K562 (cell line): ENCODE results near the gene VPS35L. TPM values are rescaled to one million over a fixed set of nuclear protein-coding genes. Genes with fewer than 3 reads are reported as not detected.
A peak's percentile ranks its signal among the peaks of the same experiment; 100 is the strongest.

Experiments used
- POLR3G ChIP-seq: IDR thresholded peaks from 2 replicates; pipeline ENCODE4 v1.6.1; 2011; ENCODE audit not compliant: insufficient read length, insufficient replicate concordance; ENCODE audit errors: extremely low read depth
- SAFB ChIP-seq: fragments of 200-400 bp; formaldehyde crosslinking; IDR thresholded peaks from 2 replicates; pipeline ENCODE4 v1.6.1; 2017; ENCODE audit warnings: low read depth, low read length, borderline replicate concordance
- SPI1 ChIP-seq: IDR thresholded peaks from 2 replicates; pipeline ENCODE4 v1.6.1; 2011; ENCODE audit warnings: low read depth, low read length, control low read depth, borderline replicate concordance
- YY1 ChIP-seq, 3 experiments: IDR thresholded peaks; 2 replicates each; pipeline ENCODE4 v1.6.1; 2011; ENCODE audit warnings: low read length in 2 of 3, mild to moderate bottlenecking in 2 of 3, moderate library complexity in 2 of 3, borderline replicate concordance in 1 of 3, control low read depth in 1 of 3, low read depth in 1 of 3; ENCODE audit not compliant: insufficient read depth in 3 of 3, insufficient replicate concordance in 2 of 3, control insufficient read depth in 1 of 3, insufficient read length in 1 of 3; ENCODE audit errors: extremely low read depth in 1 of 3
- polyA plus RNA-seq, 8 experiments: library from polyadenylated mRNA; depleted of rRNA in 4 of 8; stranded (reverse) in 5 of 8; unstranded in 3 of 8; fragments of >200 nt; fragmentation: Nextera tagmentation in 2 of 8; fragmentation: Illumina TruSeq in 1 of 8; extraction: Ambion mirVana in 2 of 8; extraction: Trizol in 1 of 8; gene quantifications; 2 replicates each; pipeline versions ENCODE4 v1.2.1 to v1.2.3, GENCODE V29; 2011 to 2014; ENCODE audit warnings: inconsistent platforms in 1 of 8, missing spikeins in 1 of 8
- total RNA-seq, 7 experiments: library from RNA; depleted of rRNA in 6 of 7; stranded (reverse); fragments of >200 nt in 6 of 7; fragmentation: Illumina TruSeq in 2 of 7; extraction: Trizol in 2 of 7; gene quantifications; 2 replicates each; pipeline versions ENCODE4 v1.2.1 to v1.2.3, GENCODE V29; 2011 to 2021; ENCODE audit warnings: low replicate concordance in 1 of 7
- TF ChIP-seq, protein P1 (sequence below): sonication (generic); formaldehyde crosslinking; IDR thresholded peaks from 2 replicates; pipeline ENCODE4 v1.8.0; 2023; ENCODE audit warnings: mild to moderate bottlenecking, missing genetic modification reagents
- TF ChIP-seq, protein P2 (sequence below): sonication (generic); formaldehyde crosslinking; IDR thresholded peaks from 2 replicates; pipeline ENCODE4 v1.8.1; 2022; ENCODE audit warnings: missing genetic modification reagents
- TF ChIP-seq, protein P3 (sequence below): fragments of 200-400 bp; formaldehyde crosslinking; IDR thresholded peaks from 2 replicates; pipeline ENCODE4 v1.6.1; 2017; ENCODE audit warnings: mild to moderate bottlenecking, low read depth, low read length, moderate library complexity
- TF ChIP-seq, protein P4 (sequence below): fragments of 450-650 bp; IDR thresholded peaks from 2 replicates; pipeline ENCODE4 v1.6.1; 2016; ENCODE audit warnings: mild to moderate bottlenecking, moderate library complexity

The VPS35L gene
- total and polyA plus RNA-seq, 9 of the 15 experiments (the other 6 are each of a cell fraction or from before 2014, with no cell fraction given): 10.2 to 30.4 (median 20.1) TPM

DNA sequence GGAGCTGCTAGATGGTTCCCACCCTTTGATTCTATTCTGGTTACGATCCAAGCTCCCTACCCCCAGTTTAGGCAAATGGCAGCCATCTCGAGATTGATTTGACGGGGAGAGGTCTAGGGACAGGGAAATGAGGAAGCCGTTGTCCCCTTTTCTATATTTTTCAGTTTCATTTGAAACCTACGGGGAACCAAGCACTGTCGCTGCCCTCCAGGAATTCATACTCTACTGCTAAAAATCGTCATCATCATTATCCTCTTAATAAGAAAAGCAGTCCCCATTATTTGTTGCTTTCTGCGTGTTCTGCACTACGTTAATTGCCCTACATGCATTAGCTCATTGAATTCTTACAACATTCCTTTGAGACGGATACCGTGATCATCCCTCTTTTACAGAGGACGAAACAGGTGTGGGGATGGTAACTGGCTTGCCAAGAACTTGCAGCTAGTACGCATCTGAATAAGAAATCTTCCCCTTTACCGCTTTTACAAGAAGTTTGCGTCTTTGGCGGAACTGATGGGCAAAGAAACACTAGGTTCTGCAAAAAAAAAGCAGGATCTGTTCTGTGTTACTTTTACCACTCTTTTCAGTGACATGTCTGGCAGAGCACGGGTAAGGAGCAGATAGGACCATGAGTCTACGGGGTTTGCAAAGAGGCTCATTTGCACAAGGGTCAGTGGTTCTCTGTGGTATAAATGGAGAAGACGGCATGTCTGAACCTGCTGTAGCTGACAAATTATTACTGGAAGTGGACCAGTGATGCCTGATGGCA is 30.7 kb upstream of the VPS35L start (continued):
- TF ChIP-seq YY1 (IDR thresholded peaks at IDR 0.05; ENCODE audit: borderline replicate concordance in 1 of 3, control insufficient read depth in 1 of 3, extremely low read depth in 1 of 3, insufficient read depth in 3 of 3, insufficient read length in 1 of 3, insufficient replicate concordance in 2 of 3, low read depth in 1 of 3, low read length in 2 of 3) (peak in 1 of 3 experiments; percentile 78), POLR3G (no peak), SPI1 (peak; percentile 69; the same call in 1 of the 2 replicates), SAFB (no peak)
- TF ChIP-seq, protein P1, sequence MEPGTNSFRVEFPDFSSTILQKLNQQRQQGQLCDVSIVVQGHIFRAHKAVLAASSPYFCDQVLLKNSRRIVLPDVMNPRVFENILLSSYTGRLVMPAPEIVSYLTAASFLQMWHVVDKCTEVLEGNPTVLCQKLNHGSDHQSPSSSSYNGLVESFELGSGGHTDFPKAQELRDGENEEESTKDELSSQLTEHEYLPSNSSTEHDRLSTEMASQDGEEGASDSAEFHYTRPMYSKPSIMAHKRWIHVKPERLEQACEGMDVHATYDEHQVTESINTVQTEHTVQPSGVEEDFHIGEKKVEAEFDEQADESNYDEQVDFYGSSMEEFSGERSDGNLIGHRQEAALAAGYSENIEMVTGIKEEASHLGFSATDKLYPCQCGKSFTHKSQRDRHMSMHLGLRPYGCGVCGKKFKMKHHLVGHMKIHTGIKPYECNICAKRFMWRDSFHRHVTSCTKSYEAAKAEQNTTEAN (CRISPR knock-in tag): no peak
- TF ChIP-seq, protein P2, sequence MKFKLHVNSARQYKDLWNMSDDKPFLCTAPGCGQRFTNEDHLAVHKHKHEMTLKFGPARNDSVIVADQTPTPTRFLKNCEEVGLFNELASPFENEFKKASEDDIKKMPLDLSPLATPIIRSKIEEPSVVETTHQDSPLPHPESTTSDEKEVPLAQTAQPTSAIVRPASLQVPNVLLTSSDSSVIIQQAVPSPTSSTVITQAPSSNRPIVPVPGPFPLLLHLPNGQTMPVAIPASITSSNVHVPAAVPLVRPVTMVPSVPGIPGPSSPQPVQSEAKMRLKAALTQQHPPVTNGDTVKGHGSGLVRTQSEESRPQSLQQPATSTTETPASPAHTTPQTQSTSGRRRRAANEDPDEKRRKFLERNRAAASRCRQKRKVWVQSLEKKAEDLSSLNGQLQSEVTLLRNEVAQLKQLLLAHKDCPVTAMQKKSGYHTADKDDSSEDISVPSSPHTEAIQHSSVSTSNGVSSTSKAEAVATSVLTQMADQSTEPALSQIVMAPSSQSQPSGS (CRISPR knock-in tag): no peak
- TF ChIP-seq, protein P3, sequence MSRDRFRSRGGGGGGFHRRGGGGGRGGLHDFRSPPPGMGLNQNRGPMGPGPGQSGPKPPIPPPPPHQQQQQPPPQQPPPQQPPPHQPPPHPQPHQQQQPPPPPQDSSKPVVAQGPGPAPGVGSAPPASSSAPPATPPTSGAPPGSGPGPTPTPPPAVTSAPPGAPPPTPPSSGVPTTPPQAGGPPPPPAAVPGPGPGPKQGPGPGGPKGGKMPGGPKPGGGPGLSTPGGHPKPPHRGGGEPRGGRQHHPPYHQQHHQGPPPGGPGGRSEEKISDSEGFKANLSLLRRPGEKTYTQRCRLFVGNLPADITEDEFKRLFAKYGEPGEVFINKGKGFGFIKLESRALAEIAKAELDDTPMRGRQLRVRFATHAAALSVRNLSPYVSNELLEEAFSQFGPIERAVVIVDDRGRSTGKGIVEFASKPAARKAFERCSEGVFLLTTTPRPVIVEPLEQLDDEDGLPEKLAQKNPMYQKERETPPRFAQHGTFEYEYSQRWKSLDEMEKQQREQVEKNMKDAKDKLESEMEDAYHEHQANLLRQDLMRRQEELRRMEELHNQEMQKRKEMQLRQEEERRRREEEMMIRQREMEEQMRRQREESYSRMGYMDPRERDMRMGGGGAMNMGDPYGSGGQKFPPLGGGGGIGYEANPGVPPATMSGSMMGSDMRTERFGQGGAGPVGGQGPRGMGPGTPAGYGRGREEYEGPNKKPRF: no peak
- TF ChIP-seq, protein P4, sequence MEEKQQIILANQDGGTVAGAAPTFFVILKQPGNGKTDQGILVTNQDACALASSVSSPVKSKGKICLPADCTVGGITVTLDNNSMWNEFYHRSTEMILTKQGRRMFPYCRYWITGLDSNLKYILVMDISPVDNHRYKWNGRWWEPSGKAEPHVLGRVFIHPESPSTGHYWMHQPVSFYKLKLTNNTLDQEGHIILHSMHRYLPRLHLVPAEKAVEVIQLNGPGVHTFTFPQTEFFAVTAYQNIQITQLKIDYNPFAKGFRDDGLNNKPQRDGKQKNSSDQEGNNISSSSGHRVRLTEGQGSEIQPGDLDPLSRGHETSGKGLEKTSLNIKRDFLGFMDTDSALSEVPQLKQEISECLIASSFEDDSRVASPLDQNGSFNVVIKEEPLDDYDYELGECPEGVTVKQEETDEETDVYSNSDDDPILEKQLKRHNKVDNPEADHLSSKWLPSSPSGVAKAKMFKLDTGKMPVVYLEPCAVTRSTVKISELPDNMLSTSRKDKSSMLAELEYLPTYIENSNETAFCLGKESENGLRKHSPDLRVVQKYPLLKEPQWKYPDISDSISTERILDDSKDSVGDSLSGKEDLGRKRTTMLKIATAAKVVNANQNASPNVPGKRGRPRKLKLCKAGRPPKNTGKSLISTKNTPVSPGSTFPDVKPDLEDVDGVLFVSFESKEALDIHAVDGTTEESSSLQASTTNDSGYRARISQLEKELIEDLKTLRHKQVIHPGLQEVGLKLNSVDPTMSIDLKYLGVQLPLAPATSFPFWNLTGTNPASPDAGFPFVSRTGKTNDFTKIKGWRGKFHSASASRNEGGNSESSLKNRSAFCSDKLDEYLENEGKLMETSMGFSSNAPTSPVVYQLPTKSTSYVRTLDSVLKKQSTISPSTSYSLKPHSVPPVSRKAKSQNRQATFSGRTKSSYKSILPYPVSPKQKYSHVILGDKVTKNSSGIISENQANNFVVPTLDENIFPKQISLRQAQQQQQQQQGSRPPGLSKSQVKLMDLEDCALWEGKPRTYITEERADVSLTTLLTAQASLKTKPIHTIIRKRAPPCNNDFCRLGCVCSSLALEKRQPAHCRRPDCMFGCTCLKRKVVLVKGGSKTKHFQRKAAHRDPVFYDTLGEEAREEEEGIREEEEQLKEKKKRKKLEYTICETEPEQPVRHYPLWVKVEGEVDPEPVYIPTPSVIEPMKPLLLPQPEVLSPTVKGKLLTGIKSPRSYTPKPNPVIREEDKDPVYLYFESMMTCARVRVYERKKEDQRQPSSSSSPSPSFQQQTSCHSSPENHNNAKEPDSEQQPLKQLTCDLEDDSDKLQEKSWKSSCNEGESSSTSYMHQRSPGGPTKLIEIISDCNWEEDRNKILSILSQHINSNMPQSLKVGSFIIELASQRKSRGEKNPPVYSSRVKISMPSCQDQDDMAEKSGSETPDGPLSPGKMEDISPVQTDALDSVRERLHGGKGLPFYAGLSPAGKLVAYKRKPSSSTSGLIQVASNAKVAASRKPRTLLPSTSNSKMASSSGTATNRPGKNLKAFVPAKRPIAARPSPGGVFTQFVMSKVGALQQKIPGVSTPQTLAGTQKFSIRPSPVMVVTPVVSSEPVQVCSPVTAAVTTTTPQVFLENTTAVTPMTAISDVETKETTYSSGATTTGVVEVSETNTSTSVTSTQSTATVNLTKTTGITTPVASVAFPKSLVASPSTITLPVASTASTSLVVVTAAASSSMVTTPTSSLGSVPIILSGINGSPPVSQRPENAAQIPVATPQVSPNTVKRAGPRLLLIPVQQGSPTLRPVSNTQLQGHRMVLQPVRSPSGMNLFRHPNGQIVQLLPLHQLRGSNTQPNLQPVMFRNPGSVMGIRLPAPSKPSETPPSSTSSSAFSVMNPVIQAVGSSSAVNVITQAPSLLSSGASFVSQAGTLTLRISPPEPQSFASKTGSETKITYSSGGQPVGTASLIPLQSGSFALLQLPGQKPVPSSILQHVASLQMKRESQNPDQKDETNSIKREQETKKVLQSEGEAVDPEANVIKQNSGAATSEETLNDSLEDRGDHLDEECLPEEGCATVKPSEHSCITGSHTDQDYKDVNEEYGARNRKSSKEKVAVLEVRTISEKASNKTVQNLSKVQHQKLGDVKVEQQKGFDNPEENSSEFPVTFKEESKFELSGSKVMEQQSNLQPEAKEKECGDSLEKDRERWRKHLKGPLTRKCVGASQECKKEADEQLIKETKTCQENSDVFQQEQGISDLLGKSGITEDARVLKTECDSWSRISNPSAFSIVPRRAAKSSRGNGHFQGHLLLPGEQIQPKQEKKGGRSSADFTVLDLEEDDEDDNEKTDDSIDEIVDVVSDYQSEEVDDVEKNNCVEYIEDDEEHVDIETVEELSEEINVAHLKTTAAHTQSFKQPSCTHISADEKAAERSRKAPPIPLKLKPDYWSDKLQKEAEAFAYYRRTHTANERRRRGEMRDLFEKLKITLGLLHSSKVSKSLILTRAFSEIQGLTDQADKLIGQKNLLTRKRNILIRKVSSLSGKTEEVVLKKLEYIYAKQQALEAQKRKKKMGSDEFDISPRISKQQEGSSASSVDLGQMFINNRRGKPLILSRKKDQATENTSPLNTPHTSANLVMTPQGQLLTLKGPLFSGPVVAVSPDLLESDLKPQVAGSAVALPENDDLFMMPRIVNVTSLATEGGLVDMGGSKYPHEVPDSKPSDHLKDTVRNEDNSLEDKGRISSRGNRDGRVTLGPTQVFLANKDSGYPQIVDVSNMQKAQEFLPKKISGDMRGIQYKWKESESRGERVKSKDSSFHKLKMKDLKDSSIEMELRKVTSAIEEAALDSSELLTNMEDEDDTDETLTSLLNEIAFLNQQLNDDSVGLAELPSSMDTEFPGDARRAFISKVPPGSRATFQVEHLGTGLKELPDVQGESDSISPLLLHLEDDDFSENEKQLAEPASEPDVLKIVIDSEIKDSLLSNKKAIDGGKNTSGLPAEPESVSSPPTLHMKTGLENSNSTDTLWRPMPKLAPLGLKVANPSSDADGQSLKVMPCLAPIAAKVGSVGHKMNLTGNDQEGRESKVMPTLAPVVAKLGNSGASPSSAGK: no peak
